Measurements from ENCODE around the gene S100P.

S100P gene

GRCh38 chr4:6705646-6706045 is 12.0 kb downstream of the S100P start:
- DNase-seq (ENCODE audit: insufficient read length) (no peak), FAIRE-seq (no peak)
- no peak for TF ChIP-seq POLR2A (IDR thresholded peaks at IDR 0.05; ENCODE audit: low read depth, low read length)
- no peak for TF ChIP-seq POLR2AphosphoS5 (IDR thresholded peaks at IDR 0.05; ENCODE audit: low read depth, low read length)
- no peak for TF ChIP-seq TAF1 (IDR thresholded peaks at IDR 0.05; ENCODE audit: borderline replicate concordance, low read depth, low read length)

GRCh38 chr4:6706173-6706572 is 12.5 kb downstream of the S100P start:
- FAIRE-seq (no peak), DNase-seq (ENCODE audit: insufficient read length) (no peak)
- TF ChIP-seq TAF1 (IDR thresholded peaks at IDR 0.05; ENCODE audit: borderline replicate concordance, low read depth, low read length) (no peak), POLR2AphosphoS5 (IDR thresholded peaks at IDR 0.05; ENCODE audit: low read depth, low read length) (no peak), POLR2A (IDR thresholded peaks at IDR 0.05; ENCODE audit: low read depth, low read length) (no peak)

- DNase-seq (ENCODE audit: insufficient read length) (peak; percentile 79), FAIRE-seq (peak; percentile 97)
- TF ChIP-seq POLR2A (IDR thresholded peaks at IDR 0.05; ENCODE audit: low read depth, low read length) (peak; percentile 66; the same call in 1 of the 2 replicates), POLR2AphosphoS5 (IDR thresholded peaks at IDR 0.05; ENCODE audit: low read depth, low read length) (peak; percentile 44; the same call in 1 of the 2 replicates), TAF1 (IDR thresholded peaks at IDR 0.05; ENCODE audit: borderline replicate concordance, low read depth, low read length) (peak; percentile 88)
Measured at GRCh38 chr4:6709230-6710114, 15.8 kb downstream of the S100P start, which contains the start of gene MRFAP1L1. Gene MRFAP1L1 (minus strand): TSS chr4:6709865. CDS start chr4:6709629, 236 bp downstream.

- FAIRE-seq (peak; percentile 24), DNase-seq (ENCODE audit: insufficient read length) (no peak)
- TF ChIP-seq TAF1 (IDR thresholded peaks at IDR 0.05; ENCODE audit: borderline replicate concordance, low read depth, low read length): no peak
- TF ChIP-seq POLR2A (IDR thresholded peaks at IDR 0.05; ENCODE audit: low read depth, low read length): no peak
- no peak for TF ChIP-seq POLR2AphosphoS5 (IDR thresholded peaks at IDR 0.05; ENCODE audit: low read depth, low read length)
Measured at GRCh38 chr4:6710282-6710681, 16.6 kb downstream of the S100P start.

- FAIRE-seq: no peak
- TF ChIP-seq POLR2A (IDR thresholded peaks at IDR 0.05; ENCODE audit: low read depth, low read length): no peak
- no peak for TF ChIP-seq POLR2AphosphoS5 (IDR thresholded peaks at IDR 0.05; ENCODE audit: low read depth, low read length)
- no peak for TF ChIP-seq TAF1 (IDR thresholded peaks at IDR 0.05; ENCODE audit: borderline replicate concordance, low read depth, low read length)
Measured at GRCh38 chr4:6710996-6711395, 17.3 kb downstream of the S100P start.

GRCh38 chr4:6714954-6715353 is 21.3 kb downstream of the S100P start:
- FAIRE-seq (no peak), DNase-seq (ENCODE audit: insufficient read length) (no peak)
- TF ChIP-seq TAF1 (IDR thresholded peaks at IDR 0.05; ENCODE audit: borderline replicate concordance, low read depth, low read length) (no peak), POLR2AphosphoS5 (IDR thresholded peaks at IDR 0.05; ENCODE audit: low read depth, low read length) (no peak), POLR2A (IDR thresholded peaks at IDR 0.05; ENCODE audit: low read depth, low read length) (no peak)

More at GRCh38 chr4:6710996-6711395, 17.3 kb downstream of the S100P start:
- DNase-seq (ENCODE audit: insufficient read length): no peak

- no peak for DNase-seq (ENCODE audit: insufficient read length)
- no peak for FAIRE-seq
- TF ChIP-seq POLR2A (IDR thresholded peaks at IDR 0.05; ENCODE audit: low read depth, low read length) (no peak), TAF1 (IDR thresholded peaks at IDR 0.05; ENCODE audit: borderline replicate concordance, low read depth, low read length) (no peak), POLR2AphosphoS5 (IDR thresholded peaks at IDR 0.05; ENCODE audit: low read depth, low read length) (no peak)
Measured at GRCh38 chr4:6715704-6716017, 22.0 kb downstream of the S100P start.

GRCh38 chr4:6716018-6716911 is 22.6 kb downstream of the S100P start, which contains the start of gene BLOC1S4:
Gene BLOC1S4 (plus strand): TSS chr4:6716174. CDS start chr4:6716210, 36 bp downstream.
- DNase-seq (ENCODE audit: insufficient read length): peak; percentile 92
- peak; percentile 87 for TF ChIP-seq POLR2AphosphoS5 (IDR thresholded peaks at IDR 0.05; ENCODE audit: low read depth, low read length)
- TF ChIP-seq POLR2A (IDR thresholded peaks at IDR 0.05; ENCODE audit: low read depth, low read length): peak; percentile 93
- TF ChIP-seq TAF1 (IDR thresholded peaks at IDR 0.05; ENCODE audit: borderline replicate concordance, low read depth, low read length): peak; percentile 59; the same call in 1 of the 2 replicates
- peak; percentile 95 for FAIRE-seq

- TF ChIP-seq POLR2A (IDR thresholded peaks at IDR 0.05; ENCODE audit: low read depth, low read length): no peak
- no peak for TF ChIP-seq POLR2AphosphoS5 (IDR thresholded peaks at IDR 0.05; ENCODE audit: low read depth, low read length)
- TF ChIP-seq TAF1 (IDR thresholded peaks at IDR 0.05; ENCODE audit: borderline replicate concordance, low read depth, low read length): no peak
- no peak for DNase-seq (ENCODE audit: insufficient read length)
- FAIRE-seq: no peak
Measured at GRCh38 chr4:6716958-6717655, 23.4 kb downstream of the S100P start.

- TF ChIP-seq TAF1 (IDR thresholded peaks at IDR 0.05; ENCODE audit: borderline replicate concordance, low read depth, low read length): no peak
- TF ChIP-seq POLR2A (IDR thresholded peaks at IDR 0.05; ENCODE audit: low read depth, low read length): no peak
- TF ChIP-seq POLR2AphosphoS5 (IDR thresholded peaks at IDR 0.05; ENCODE audit: low read depth, low read length): no peak
- FAIRE-seq (no peak), DNase-seq (ENCODE audit: insufficient read length) (no peak)
Measured at GRCh38 chr4:6718932-6719610, 25.4 kb downstream of the S100P start.

Measured in GM12892 (cell line).